Measurements from ENCODE around the gene LDLR.
"Not testable (repeated sequence)": the region's sequence is repeated elsewhere in the genome, so short reads cannot be mapped to it uniquely, and the experiment has no call there.

The LDLR gene

DNA sequence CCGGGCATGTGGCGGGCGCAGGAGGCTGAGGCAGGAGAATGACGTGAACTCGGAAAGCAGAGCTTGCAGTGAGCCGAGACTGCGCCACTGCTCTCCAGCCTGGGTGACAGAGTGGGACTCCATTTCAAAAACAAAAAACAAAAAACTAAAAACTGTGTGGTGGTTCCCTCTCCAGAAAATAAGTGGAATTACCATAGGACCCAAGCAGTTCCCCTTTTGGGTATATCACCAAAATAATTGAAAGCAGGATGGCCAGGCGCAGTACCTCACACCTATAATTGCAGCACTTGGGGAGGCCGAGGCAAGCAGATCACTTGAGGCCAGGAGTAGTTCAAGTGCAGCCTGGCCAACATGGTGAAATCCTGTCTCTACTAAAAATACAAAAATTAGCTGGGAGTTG lies 15.7 kb upstream of the LDLR start:
- Histone ChIP-seq H3K36me3 (ENCODE audit: control insufficient read depth in 2 of 2, insufficient read depth in 2 of 2, low read length in 2 of 2) (no peaks in the 10 kb centered on the region), H3K27ac (ENCODE audit: low read length) (no peak overlapping the region)

DNA sequence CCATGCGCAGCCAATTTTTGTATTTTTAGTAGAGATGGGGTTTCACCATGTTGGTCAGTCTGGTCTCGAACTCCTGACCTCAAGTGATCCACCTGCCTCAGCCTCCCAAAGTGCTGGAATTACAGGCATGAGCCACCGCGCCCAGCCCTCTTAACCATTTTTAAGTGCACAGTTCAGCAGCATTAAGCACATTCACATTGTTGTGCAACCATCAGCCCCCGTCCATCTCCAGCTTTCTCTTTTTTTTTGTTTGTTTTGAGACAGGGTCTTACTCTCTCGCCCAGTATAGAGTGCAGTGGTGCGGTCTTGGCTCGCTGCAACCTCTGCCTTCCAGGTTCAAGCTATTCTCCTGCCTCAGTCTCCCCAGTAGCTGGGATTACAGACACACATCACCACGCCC lies 12.5 kb upstream of the LDLR start:
- not testable (repeated sequence) for H3K9ac ChIP-seq (ENCODE audit: low read length in 2 of 2); H3K27ac ChIP-seq (ENCODE audit: low read length); H3K27me3 ChIP-seq (ENCODE audit: control insufficient read depth in 1 of 2, insufficient read depth in 2 of 2, low read length in 2 of 2); H3K9me3 ChIP-seq (ENCODE audit: control insufficient read depth in 2 of 2, low read length in 2 of 2); H3K4me3 ChIP-seq (ENCODE audit: low read length in 2 of 2); H3K4me1 ChIP-seq (ENCODE audit: control insufficient read depth, insufficient read depth, low read length); H3K36me3 ChIP-seq (ENCODE audit: control insufficient read depth in 2 of 2, insufficient read depth in 2 of 2, low read length in 2 of 2)

More for the DNA sequence above, 15.7 kb upstream of the LDLR start:
- Histone ChIP-seq H3K9me3 (ENCODE audit: control insufficient read depth in 2 of 2, low read length in 2 of 2) (no peaks in the 10 kb centered on the region), H3K9ac (ENCODE audit: low read length in 2 of 2) (no peak overlapping the region), H3K4me1 (ENCODE audit: control insufficient read depth, insufficient read depth, low read length) (no peaks in the 10 kb centered on the region), H3K4me3 (ENCODE audit: low read length in 2 of 2) (no peak overlapping the region), H3K27me3 (ENCODE audit: control insufficient read depth in 1 of 2, insufficient read depth in 2 of 2, low read length in 2 of 2) (no peaks in the 10 kb centered on the region)

DNA sequence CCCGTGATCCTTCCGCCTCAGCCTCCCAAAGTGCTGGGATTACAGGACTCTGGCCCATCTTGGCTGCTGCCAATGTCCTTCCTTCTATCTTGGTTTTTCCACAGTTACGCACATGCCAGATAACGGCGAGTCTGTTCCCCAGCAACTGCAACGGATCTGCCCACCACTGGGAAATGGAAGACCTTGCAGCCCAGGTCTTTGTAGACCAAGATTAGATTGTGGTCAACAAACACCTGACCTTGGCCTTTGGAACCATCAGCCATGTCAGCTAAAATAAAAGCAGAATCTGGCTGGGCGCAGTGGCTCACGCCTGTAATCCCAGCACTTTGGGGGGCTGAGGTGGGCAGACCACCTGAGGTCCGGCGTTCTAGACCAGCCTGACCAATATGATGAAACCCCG lies 10.4 kb upstream of the LDLR start:
- H3K27ac ChIP-seq (ENCODE audit: low read length) = no peak overlapping the region
- no peaks in the 10 kb centered on the region for H3K36me3 ChIP-seq (ENCODE audit: control insufficient read depth in 2 of 2, insufficient read depth in 2 of 2, low read length in 2 of 2)
- H3K27me3 ChIP-seq (ENCODE audit: control insufficient read depth in 1 of 2, insufficient read depth in 2 of 2, low read length in 2 of 2) = no peaks in the 10 kb centered on the region
- H3K9me3 ChIP-seq (ENCODE audit: control insufficient read depth in 2 of 2, low read length in 2 of 2) = no peaks in the 10 kb centered on the region
- no peak overlapping the region for H3K9ac ChIP-seq (ENCODE audit: low read length in 2 of 2)
- H3K4me1 ChIP-seq (ENCODE audit: control insufficient read depth, insufficient read depth, low read length) = peaks cover 2% of the 10 kb centered on the region
- no peak overlapping the region for H3K4me3 ChIP-seq (ENCODE audit: low read length in 2 of 2)

DNA sequence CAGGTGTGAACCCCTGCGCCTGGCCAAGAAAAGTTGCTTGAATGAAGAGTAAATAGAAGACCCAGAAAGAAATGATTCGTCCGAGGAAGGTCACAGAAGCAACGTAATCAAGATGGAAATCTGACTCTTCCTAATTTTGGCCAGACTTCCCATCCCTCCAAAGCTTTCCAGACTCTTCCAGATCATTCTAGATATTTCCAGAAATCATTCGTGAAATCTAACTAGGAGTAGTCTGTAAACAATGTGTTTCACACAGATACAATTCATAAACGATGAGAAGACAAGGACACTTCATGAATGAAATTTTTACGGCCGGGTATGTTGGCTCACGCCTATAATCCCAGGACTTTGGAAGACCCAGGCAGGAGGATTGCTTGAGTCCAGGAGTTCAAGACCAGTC lies 9.3 kb upstream of the LDLR start:
- Histone ChIP-seq H3K27me3 (ENCODE audit: control insufficient read depth in 1 of 2, insufficient read depth in 2 of 2, low read length in 2 of 2) (no peaks in the 10 kb centered on the region), H3K4me3 (ENCODE audit: low read length in 2 of 2) (no peak overlapping the region), H3K4me1 (ENCODE audit: control insufficient read depth, insufficient read depth, low read length) (peaks cover 3% of the 10 kb centered on the region), H3K36me3 (ENCODE audit: control insufficient read depth in 2 of 2, insufficient read depth in 2 of 2, low read length in 2 of 2) (no peaks in the 10 kb centered on the region), H3K9me3 (ENCODE audit: control insufficient read depth in 2 of 2, low read length in 2 of 2) (no peaks in the 10 kb centered on the region), H3K27ac (ENCODE audit: low read length) (no peak overlapping the region), H3K9ac (ENCODE audit: low read length in 2 of 2) (no peak overlapping the region)

DNA sequence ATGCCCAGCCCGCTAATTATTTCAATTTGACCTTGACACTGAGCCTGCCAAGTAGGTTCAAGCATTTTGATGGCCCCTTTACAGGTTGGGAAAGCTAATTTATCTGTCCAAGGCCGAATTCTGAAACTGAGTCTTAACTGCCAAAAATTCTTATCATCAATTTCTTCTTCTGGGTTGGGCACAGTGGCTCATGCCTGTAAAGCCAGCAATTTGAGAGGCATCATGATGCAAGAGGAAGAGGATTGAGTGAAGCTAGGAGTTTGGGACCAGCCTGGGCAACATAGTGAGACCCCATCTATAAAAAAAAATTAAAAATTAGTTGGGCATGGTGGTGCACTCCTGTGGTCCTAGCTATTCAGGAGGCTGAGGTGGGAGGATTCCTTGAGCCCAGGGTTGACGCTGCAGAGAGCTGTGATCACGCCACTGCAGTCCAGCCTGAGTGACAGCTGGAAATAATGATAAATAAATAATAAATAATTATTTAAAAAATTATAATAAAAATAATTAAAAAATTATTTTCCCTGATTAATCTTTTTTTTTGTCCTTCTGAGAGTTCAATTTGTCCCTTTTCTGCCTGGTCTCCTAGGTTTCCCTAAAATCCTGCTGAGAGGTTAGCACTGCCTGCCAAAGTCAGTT lies 1.3 kb upstream of the LDLR start:
- H3K4me1 ChIP-seq (ENCODE audit: control insufficient read depth, insufficient read depth, low read length) = peaks cover 36% of the 10 kb centered on the region
- no peak overlapping the region for H3K4me3 ChIP-seq (ENCODE audit: low read length in 2 of 2)
- H3K36me3 ChIP-seq (ENCODE audit: control insufficient read depth in 2 of 2, insufficient read depth in 2 of 2, low read length in 2 of 2) = no peaks in the 10 kb centered on the region
- peaks cover 0 to 2% of the 10 kb centered on the region in 2 donors for H3K27me3 ChIP-seq (ENCODE audit: control insufficient read depth in 1 of 2, insufficient read depth in 2 of 2, low read length in 2 of 2)
- H3K27ac ChIP-seq (ENCODE audit: low read length) = peak overlapping the region; percentile 82
- H3K9ac ChIP-seq (ENCODE audit: low read length in 2 of 2) = peak overlapping the region in 1 of 2 donors; percentile 92
- no peaks in the 10 kb centered on the region for H3K9me3 ChIP-seq (ENCODE audit: control insufficient read depth in 2 of 2, low read length in 2 of 2)

DNA sequence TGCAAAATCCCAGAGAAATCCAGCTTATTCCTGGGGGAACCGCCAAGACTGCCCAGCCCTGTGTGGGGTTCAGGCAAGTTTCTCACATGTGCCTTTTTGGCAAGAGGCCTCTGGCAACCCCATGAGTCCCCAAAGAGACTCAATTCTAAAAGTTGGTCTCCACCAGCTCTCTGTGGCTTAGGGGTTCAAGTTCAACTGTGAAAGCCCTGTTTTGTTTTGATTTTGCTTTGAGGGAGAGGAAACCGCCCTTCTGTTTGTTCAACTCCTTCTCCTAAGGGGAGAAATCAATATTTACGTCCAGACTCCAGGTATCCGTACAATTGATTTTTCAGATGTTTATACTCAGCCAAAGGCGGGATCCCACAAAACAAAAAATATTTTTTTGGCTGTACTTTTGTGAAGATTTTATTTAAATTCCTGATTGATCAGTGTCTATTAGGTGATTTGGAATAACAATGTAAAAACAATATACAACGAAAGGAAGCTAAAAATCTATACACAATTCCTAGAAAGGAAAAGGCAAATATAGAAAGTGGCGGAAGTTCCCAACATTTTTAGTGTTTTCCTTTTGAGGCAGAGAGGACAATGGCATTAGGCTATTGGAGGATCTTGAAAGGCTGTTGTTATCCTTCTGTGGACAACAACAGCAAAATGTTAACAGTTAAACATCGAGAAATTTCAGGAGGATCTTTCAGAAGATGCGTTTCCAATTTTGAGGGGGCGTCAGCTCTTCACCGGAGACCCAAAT lies 583 bp upstream of the LDLR start:
- H3K9me3 ChIP-seq (ENCODE audit: control insufficient read depth in 2 of 2, low read length in 2 of 2) = no peaks in the 10 kb centered on the region

DNA sequence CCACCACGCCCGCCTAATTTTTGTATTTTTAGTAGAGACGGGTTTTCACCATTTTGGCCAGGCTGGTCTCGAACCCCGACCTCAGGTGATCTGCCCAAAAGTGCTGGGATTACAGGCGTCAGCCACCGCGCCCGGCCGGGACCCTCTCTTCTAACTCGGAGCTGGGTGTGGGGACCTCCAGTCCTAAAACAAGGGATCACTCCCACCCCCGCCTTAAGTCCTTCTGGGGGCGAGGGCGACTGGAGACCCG lies 676 bp downstream of the LDLR start:
- not testable (repeated sequence) for H3K9me3 ChIP-seq (ENCODE audit: control insufficient read depth in 2 of 2, low read length in 2 of 2); H3K27me3 ChIP-seq (ENCODE audit: control insufficient read depth in 1 of 2, insufficient read depth in 2 of 2, low read length in 2 of 2); H3K36me3 ChIP-seq (ENCODE audit: control insufficient read depth in 2 of 2, insufficient read depth in 2 of 2, low read length in 2 of 2)
- peak overlapping the region; percentile 51 to 92 for H3K9ac ChIP-seq (ENCODE audit: low read length in 2 of 2)
- peaks cover 35% of the 10 kb centered on the region for H3K4me1 ChIP-seq (ENCODE audit: control insufficient read depth, insufficient read depth, low read length)
- peak overlapping the region; percentile 26 to 73 for H3K4me3 ChIP-seq (ENCODE audit: low read length in 2 of 2)
- peak overlapping the region; percentile 82 for H3K27ac ChIP-seq (ENCODE audit: low read length)

More for the DNA sequence above, 583 bp upstream of the LDLR start:
- H3K27ac ChIP-seq (ENCODE audit: low read length) = peak overlapping the region; percentile 82
- H3K4me1 ChIP-seq (ENCODE audit: control insufficient read depth, insufficient read depth, low read length) = peaks cover 36% of the 10 kb centered on the region
- no peaks in the 10 kb centered on the region for H3K36me3 ChIP-seq (ENCODE audit: control insufficient read depth in 2 of 2, insufficient read depth in 2 of 2, low read length in 2 of 2)
- H3K4me3 ChIP-seq (ENCODE audit: low read length in 2 of 2) = peak overlapping the region; percentile 26 to 73
- peaks cover 0 to 2% of the 10 kb centered on the region in 2 donors for H3K27me3 ChIP-seq (ENCODE audit: control insufficient read depth in 1 of 2, insufficient read depth in 2 of 2, low read length in 2 of 2)
- H3K9ac ChIP-seq (ENCODE audit: low read length in 2 of 2) = peak overlapping the region; percentile 6 to 92

DNA sequence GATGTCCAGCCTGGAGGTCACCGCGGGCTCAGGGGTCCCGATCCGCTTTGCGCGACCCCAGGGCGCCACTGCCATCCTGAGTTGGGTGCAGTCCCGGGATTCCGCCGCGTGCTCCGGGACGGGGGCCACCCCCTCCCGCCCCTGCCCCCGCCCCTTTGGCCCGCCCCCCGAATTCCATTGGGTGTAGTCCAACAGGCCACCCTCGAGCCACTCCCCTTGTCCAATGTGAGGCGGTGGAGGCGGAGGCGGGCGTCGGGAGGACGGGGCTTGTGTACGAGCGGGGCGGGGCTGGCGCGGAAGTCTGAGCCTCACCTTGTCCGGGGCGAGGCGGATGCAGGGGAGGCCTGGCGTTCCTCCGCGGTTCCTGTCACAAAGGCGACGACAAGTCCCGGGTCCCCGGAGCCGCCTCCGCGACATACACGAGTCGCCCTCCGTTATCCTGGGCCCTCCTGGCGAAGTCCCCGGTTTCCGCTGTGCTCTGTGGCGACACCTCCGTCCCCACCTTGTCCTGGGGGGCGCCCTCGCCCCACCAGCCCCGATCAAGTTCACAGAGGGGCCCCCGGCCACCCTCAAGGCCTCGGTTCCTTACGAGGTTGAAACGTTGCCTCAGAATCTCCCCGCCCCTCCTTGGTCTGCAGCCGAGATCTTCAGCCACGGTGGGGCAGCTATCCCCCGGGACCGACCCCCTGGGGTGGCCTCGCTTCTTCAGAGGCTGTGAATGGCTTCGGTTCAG lies 1.2 kb downstream of the LDLR start:
- Histone ChIP-seq H3K4me1 (ENCODE audit: control insufficient read depth, insufficient read depth, low read length) (peaks cover 33% of the 10 kb centered on the region), H3K4me3 (ENCODE audit: low read length in 2 of 2) (peak overlapping the region; percentile 81 to 92), H3K36me3 (ENCODE audit: control insufficient read depth in 2 of 2, insufficient read depth in 2 of 2, low read length in 2 of 2) (no peaks in the 10 kb centered on the region), H3K9me3 (ENCODE audit: control insufficient read depth in 2 of 2, low read length in 2 of 2) (no peaks in the 10 kb centered on the region), H3K27ac (ENCODE audit: low read length) (peak overlapping the region; percentile 87), H3K9ac (ENCODE audit: low read length in 2 of 2) (peak overlapping the region; percentile 89 to 92), H3K27me3 (ENCODE audit: control insufficient read depth in 1 of 2, insufficient read depth in 2 of 2, low read length in 2 of 2) (peaks cover 0 to 2% of the 10 kb centered on the region in 2 donors)

DNA sequence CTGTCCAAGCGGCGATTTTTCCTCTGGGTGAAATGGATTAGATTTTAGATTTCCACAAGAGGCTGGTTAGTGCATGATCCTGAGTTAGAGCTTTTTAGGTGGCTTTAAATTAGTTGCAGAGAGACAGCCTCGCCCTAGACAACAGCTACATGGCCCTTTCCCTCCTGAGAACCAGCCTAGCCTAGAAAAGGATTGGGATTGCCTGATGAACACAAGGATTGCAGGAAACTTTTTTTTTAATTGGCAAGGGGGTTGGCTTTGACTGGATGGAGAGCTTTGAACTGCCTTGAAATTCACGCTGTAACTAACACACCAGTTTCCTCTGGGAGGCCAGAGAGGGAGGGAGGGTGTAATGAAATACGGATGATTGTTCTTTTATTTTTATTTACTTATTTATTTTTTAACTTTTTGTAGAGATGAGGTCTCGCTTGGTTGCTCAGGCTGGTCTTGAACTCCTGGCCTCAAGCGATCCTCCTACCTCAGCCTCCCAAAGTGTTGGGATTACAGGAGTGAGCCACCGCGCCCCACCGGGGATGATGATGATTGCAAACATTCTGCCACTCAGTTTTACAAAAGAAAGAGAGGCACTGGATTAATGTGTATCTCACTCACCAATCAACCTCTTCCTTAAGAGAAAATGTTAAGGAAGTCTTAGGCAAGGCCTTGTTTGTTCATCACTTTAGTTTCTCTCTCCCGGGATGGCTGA lies 1.9 kb downstream of the LDLR start:
- H3K9ac ChIP-seq (ENCODE audit: low read length in 2 of 2) = peak overlapping the region; percentile 89 to 92
- H3K9me3 ChIP-seq (ENCODE audit: control insufficient read depth in 2 of 2, low read length in 2 of 2) = no peaks in the 10 kb centered on the region
- peak overlapping the region; percentile 87 for H3K27ac ChIP-seq (ENCODE audit: low read length)
- peak overlapping the region; percentile 81 to 92 for H3K4me3 ChIP-seq (ENCODE audit: low read length in 2 of 2)
- peaks cover 36% of the 10 kb centered on the region for H3K4me1 ChIP-seq (ENCODE audit: control insufficient read depth, insufficient read depth, low read length)
- H3K27me3 ChIP-seq (ENCODE audit: control insufficient read depth in 1 of 2, insufficient read depth in 2 of 2, low read length in 2 of 2) = peaks cover 0 to 2% of the 10 kb centered on the region in 2 donors
- no peaks in the 10 kb centered on the region for H3K36me3 ChIP-seq (ENCODE audit: control insufficient read depth in 2 of 2, insufficient read depth in 2 of 2, low read length in 2 of 2)

DNA sequence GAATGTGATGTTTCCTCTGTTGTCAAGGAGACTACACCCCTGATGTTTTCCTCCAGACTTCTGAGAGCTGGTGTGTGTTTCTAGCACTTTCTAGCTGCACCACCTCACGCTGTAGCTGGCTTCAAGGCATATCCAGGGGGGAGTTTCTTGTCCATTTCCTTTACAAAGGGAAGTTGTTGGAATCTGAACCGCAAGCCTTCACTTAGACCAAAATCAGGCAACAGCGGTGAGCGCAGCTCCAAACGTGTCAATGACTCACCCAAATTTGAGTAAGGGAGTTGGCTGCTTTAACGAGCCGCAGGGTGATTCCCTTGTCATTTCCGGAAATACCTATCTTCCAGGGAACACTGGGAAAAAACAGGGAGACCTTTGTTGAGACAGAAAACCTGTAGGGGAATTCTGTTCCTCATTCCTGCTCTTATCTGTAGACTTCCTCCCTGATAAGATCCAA lies 2.5 kb downstream of the LDLR start:
- Histone ChIP-seq H3K36me3 (ENCODE audit: control insufficient read depth in 2 of 2, insufficient read depth in 2 of 2, low read length in 2 of 2) (no peaks in the 10 kb centered on the region), H3K9me3 (ENCODE audit: control insufficient read depth in 2 of 2, low read length in 2 of 2) (no peaks in the 10 kb centered on the region), H3K27ac (ENCODE audit: low read length) (peak overlapping the region; percentile 87), H3K4me1 (ENCODE audit: control insufficient read depth, insufficient read depth, low read length) (peaks cover 36% of the 10 kb centered on the region), H3K27me3 (ENCODE audit: control insufficient read depth in 1 of 2, insufficient read depth in 2 of 2, low read length in 2 of 2) (peaks cover 0 to 2% of the 10 kb centered on the region in 2 donors), H3K4me3 (ENCODE audit: low read length in 2 of 2) (peak overlapping the region; percentile 81 to 92), H3K9ac (ENCODE audit: low read length in 2 of 2) (peak overlapping the region; percentile 71 to 92)
